Measurements from ENCODE around the gene DEFB118. TPM values are rescaled to one million over a fixed set of nuclear protein-coding genes. Genes with fewer than 3 reads are reported as not detected.

The DEFB118 gene
- total RNA-seq (ENCODE audit: unreplicated experiment) = not detected
- long read RNA-seq = 0 reads

DNA sequence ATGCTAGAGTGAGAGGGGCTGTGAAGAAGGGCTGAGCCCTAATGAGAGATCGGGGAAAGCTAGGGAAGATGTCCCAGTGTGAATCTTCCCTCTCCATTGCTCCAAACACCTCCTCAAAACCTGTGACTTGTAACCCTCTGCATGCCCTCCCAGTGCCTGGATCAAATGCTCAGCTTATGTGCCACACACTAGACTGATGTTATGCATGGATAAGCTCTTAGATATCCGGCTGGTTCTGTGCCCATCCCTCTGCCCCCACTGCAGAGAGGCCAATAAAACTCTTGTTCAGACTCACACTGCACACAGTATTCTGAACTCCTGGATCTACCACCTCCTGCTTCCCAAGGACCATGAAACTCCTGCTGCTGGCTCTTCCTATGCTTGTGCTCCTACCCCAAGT lies at the start of gene DEFB118:
Gene DEFB118 (plus strand): TSS at position 301 of the 400 bp plus-strand sequence. CDS start 50 bp downstream, at position 351.
- Mint-ChIP-seq H3K4me1 (ENCODE audit: unreplicated experiment) (no peaks in the 10 kb centered on the region), H3K36me3 (ENCODE audit: low read depth, unreplicated experiment) (peaks cover 18% of the 10 kb centered on the region), H3K4me3 (ENCODE audit: unreplicated experiment) (no peak within 1 kb of the TSS), H3K27ac (ENCODE audit: unreplicated experiment) (peak within 1 kb of the TSS; percentile 31), H3K9me3 (ENCODE audit: unreplicated experiment) (peaks cover 41% of the 10 kb centered on the region), H3K27me3 (ENCODE audit: unreplicated experiment) (no peaks in the 10 kb centered on the region)
- DNase-seq (ENCODE audit: low spot score) = no peak
- TF ChIP-seq CTCF (IDR thresholded peaks at IDR 0.05; ENCODE audit: unreplicated experiment) = no peak

DNA sequence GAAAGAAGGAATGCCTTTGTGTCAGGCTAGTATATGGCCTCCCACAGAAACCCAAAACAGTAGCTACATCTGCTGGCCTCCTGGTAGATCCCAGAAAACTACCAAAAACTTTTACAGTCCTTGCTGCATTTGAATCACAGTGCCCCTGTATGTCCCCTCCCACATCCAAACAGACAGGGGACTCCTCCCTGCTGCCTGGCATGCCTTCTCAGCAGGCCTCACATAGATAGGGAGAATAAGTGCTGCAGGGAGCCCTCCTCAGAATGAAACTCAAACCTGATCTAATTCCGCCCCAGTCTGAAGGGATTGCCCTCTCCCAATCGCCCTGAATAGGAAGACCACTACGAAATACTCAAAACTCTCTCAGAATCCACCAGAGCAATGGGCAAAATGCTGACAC lies 45.9 kb upstream of the DEFB118 start:
- no peaks in the 10 kb centered on the region for H3K27me3 Mint-ChIP-seq (ENCODE audit: unreplicated experiment)
- H3K27ac Mint-ChIP-seq (ENCODE audit: unreplicated experiment) = no peak overlapping the region
- peaks cover 34% of the 10 kb centered on the region for H3K9me3 Mint-ChIP-seq (ENCODE audit: unreplicated experiment)
- H3K4me1 Mint-ChIP-seq (ENCODE audit: unreplicated experiment) = no peaks in the 10 kb centered on the region
- TF ChIP-seq CTCF (IDR thresholded peaks at IDR 0.05; ENCODE audit: unreplicated experiment) = no peak
- H3K36me3 Mint-ChIP-seq (ENCODE audit: low read depth, unreplicated experiment) = no peaks in the 10 kb centered on the region
- no peak overlapping the region for H3K4me3 Mint-ChIP-seq (ENCODE audit: unreplicated experiment)
- DNase-seq (ENCODE audit: low spot score) = no peak

- H3K4me1 Mint-ChIP-seq (ENCODE audit: unreplicated experiment) = no peaks in the 10 kb centered on the region
- H3K36me3 Mint-ChIP-seq (ENCODE audit: low read depth, unreplicated experiment) = peaks cover 6% of the 10 kb centered on the region
- H3K9me3 Mint-ChIP-seq (ENCODE audit: unreplicated experiment) = peaks cover 22% of the 10 kb centered on the region
- H3K4me3 Mint-ChIP-seq (ENCODE audit: unreplicated experiment) = no peak overlapping the region
- no peak overlapping the region for H3K27ac Mint-ChIP-seq (ENCODE audit: unreplicated experiment)
- no peak for DNase-seq (ENCODE audit: low spot score)
- H3K27me3 Mint-ChIP-seq (ENCODE audit: unreplicated experiment) = peaks cover 4% of the 10 kb centered on the region
- no peak for TF ChIP-seq CTCF (IDR thresholded peaks at IDR 0.05; ENCODE audit: unreplicated experiment)
These were observed 37.5 kb upstream of the DEFB118 start for GRCh38 chr20:31330893-31331292.

DNA sequence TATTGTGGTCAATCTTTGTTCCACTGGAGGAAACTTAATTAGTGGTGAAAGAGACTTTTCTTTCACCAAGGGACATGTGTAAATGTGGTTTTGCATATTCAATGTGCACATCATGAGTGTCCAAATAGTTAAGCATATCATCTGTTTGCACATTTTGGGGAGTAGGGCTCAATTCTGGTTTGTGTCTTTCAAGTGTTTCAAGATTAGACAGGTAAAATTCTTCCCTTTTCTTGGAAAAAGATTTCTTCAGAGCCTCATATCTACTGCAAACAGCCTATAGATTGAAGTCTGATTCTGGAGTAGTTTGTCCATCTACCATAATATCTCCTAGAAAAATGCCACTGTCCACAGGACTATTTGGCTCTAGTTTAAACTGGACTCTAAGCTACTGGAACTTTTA lies 26.9 kb upstream of the DEFB118 start:
- no peak for DNase-seq (ENCODE audit: low spot score)
- Mint-ChIP-seq H3K36me3 (ENCODE audit: low read depth, unreplicated experiment) (no peaks in the 10 kb centered on the region), H3K9me3 (ENCODE audit: unreplicated experiment) (peaks cover 5% of the 10 kb centered on the region), H3K27ac (ENCODE audit: unreplicated experiment) (no peak overlapping the region), H3K27me3 (ENCODE audit: unreplicated experiment) (no peaks in the 10 kb centered on the region), H3K4me1 (ENCODE audit: unreplicated experiment) (no peaks in the 10 kb centered on the region), H3K4me3 (ENCODE audit: unreplicated experiment) (no peak overlapping the region)
- TF ChIP-seq CTCF (IDR thresholded peaks at IDR 0.05; ENCODE audit: unreplicated experiment) = no peak

GRCh38 chr20:31355981-31356380 lies 12.4 kb upstream of the DEFB118 start:
- DNase-seq (ENCODE audit: low spot score) = no peak
- Mint-ChIP-seq H3K4me3 (ENCODE audit: unreplicated experiment) (no peak overlapping the region), H3K9me3 (ENCODE audit: unreplicated experiment) (peaks cover 7% of the 10 kb centered on the region), H3K4me1 (ENCODE audit: unreplicated experiment) (no peaks in the 10 kb centered on the region), H3K27me3 (ENCODE audit: unreplicated experiment) (no peaks in the 10 kb centered on the region), H3K27ac (ENCODE audit: unreplicated experiment) (no peak overlapping the region), H3K36me3 (ENCODE audit: low read depth, unreplicated experiment) (peaks cover 4% of the 10 kb centered on the region)
- TF ChIP-seq CTCF (IDR thresholded peaks at IDR 0.05; ENCODE audit: unreplicated experiment) = no peak

Data from endothelial cell (in vitro differentiated cells).